CD4-positive, alpha-beta memory T cell (primary cell): ENCODE data around the gene THNSL1. TPM values are rescaled to one million over a fixed set of nuclear protein-coding genes. Genes with fewer than 3 reads are reported as not detected.
A peak's percentile ranks its signal among the peaks of the same experiment; 100 is the strongest.

Experiments used
- CTCF ChIA-PET: fragments of 350-600 bp; sonication (Branson Sonifier 250); formaldehyde crosslinking; loops from one replicate; lab custom pipeline; 2021; ENCODE audit warnings: inconsistent platforms; ENCODE audit not compliant: partially characterized antibody; lab: Charles Lee
- POLR2A ChIA-PET: fragments of 350-600 bp; sonication (Branson Sonifier 250); formaldehyde crosslinking; loops from one replicate; lab custom pipeline; 2021; ENCODE audit not compliant: partially characterized antibody; lab: Charles Lee
- DNase-seq, 5 donors: peaks; one replicate each; pipeline versions ENCODE4 v3.0.0 to v3.0.0-alpha.2; 2020 to 2022; ENCODE audit warnings: mixed read lengths in 1 of 5
- H3K27ac ChIP-seq: one replicate; pipeline ENCODE4 v1.7.0; 2013; ENCODE audit warnings: low read depth, low read length
- H3K27me3 ChIP-seq: 2 replicates; pipeline ENCODE4 v1.7.0; 2013; ENCODE audit warnings: mild to moderate bottlenecking, low read length, moderate library complexity; ENCODE audit not compliant: insufficient read depth
- H3K36me3 ChIP-seq: 2 replicates; pipeline ENCODE4 v1.7.0; 2013; ENCODE audit warnings: mild to moderate bottlenecking, low read length, moderate library complexity; ENCODE audit not compliant: insufficient read depth
- H3K4me1 ChIP-seq: 2 replicates; pipeline ENCODE4 v1.7.0; 2013; ENCODE audit warnings: mild to moderate bottlenecking, low read length, moderate library complexity; ENCODE audit not compliant: insufficient read depth
- H3K4me3 ChIP-seq, 2 donors: one replicate each; pipeline ENCODE4 v1.7.0; 2013; ENCODE audit warnings: low read length in 2 of 2, mild to moderate bottlenecking in 1 of 2
- H3K9me3 ChIP-seq, 2 donors: one replicate each; pipeline ENCODE4 v1.7.0; 2013; ENCODE audit warnings: low read length in 2 of 2, control low read depth in 1 of 2; ENCODE audit not compliant: control insufficient read depth in 1 of 2
- H3K27ac Mint-ChIP-seq, 7 donors: one replicate each; pipeline ENCODE4 v1.8.0; 2020 to 2021; ENCODE audit warnings: mixed read lengths in 7 of 7, mild to moderate bottlenecking in 6 of 7, inconsistent platforms in 3 of 7, moderate library complexity in 3 of 7
- H3K27me3 Mint-ChIP-seq, 2 donors: one replicate each; pipeline ENCODE4 v1.8.0; 2020 to 2021; ENCODE audit warnings: mixed read lengths in 2 of 2
- H3K36me3 Mint-ChIP-seq, 2 donors: one replicate each; pipeline ENCODE4 v1.8.0; 2020 to 2021; ENCODE audit warnings: mixed read lengths in 2 of 2, inconsistent platforms in 1 of 2, mild to moderate bottlenecking in 1 of 2
- H3K4me1 Mint-ChIP-seq, 4 donors: one replicate each; pipeline ENCODE4 v1.8.0; 2020 to 2021; ENCODE audit warnings: mixed read lengths in 4 of 4, mild to moderate bottlenecking in 1 of 4
- H3K4me3 Mint-ChIP-seq, 8 donors: one replicate each; pipeline ENCODE4 v1.8.0; 2020 to 2021; ENCODE audit warnings: mixed read lengths in 8 of 8, mild to moderate bottlenecking in 7 of 8, moderate library complexity in 6 of 8, inconsistent platforms in 3 of 8
- H3K9me3 Mint-ChIP-seq, 8 donors: one replicate each; pipeline ENCODE4 v1.8.0; 2020 to 2021; ENCODE audit warnings: mixed read lengths in 8 of 8, mild to moderate bottlenecking in 5 of 8, inconsistent platforms in 3 of 8, moderate library complexity in 1 of 8
- intact Hi-C: fragments of 100-400 bp; cut with micrococcal nuclease; formaldehyde crosslinking; loops from one replicate; pipeline ENCODE4 v1.15.1; 2023
- polyA plus RNA-seq, 2 donors: library from polyadenylated mRNA; unstranded; fragments of 300-500 nt; fragmentation: Illumina TruSeq; gene quantifications; one replicate each; pipeline ENCODE4 v1.2.3, GENCODE V29; 2021
- total RNA-seq, 2 experiments: library from RNA; stranded (reverse); gene quantifications; one replicate each; pipeline ENCODE4 v1.2.3, GENCODE V29; 2021

The THNSL1 gene
- total and polyA plus RNA-seq, 4 experiments from 2014 or later: 3.2 to 7.5 (median 7.0) TPM

DNA sequence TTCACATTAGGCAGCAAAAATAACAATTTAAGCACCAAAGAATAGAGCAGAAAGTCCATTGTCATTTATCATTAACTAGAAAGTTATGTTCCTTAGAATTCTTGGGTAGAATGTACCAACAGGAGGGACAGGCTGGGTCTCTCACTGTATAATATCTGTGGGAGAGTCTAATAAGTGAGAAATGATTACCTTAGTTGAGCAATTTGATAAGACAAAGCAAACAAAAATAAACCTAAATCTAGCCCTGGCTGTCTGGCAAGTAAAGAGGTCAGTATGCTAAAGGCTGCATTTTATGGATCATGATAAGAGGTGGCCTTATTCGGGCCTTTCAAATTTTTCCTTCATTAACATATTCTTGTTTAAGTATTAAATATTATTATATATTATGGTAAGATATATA, 35.6 kb downstream of the THNSL1 start:
- H3K4me3 ChIP-seq: no peak overlapping the region
- no peaks in the 10 kb centered on the region for H3K36me3 Mint-ChIP-seq
- no peak overlapping the region for H3K27ac Mint-ChIP-seq
- no peak overlapping the region for H3K4me3 Mint-ChIP-seq
- H3K9me3 ChIP-seq: no peaks in the 10 kb centered on the region
- H3K4me1 Mint-ChIP-seq: no peaks in the 10 kb centered on the region
- POLR2A ChIA-PET: no interaction called here
- H3K36me3 ChIP-seq: no peaks in the 10 kb centered on the region
- peaks cover 16 to 17% of the 10 kb centered on the region in 2 donors for H3K27me3 Mint-ChIP-seq
- peaks cover 0 to 4% (median 0%) of the 10 kb centered on the region in 8 donors for H3K9me3 Mint-ChIP-seq
- no peaks in the 10 kb centered on the region for H3K4me1 ChIP-seq
- intact Hi-C loops: no loop called here
- no peak overlapping the region for H3K27ac ChIP-seq
- no peaks in the 10 kb centered on the region for H3K27me3 ChIP-seq
- DNase-seq: no peak
- CTCF ChIA-PET: no interaction called here

DNA sequence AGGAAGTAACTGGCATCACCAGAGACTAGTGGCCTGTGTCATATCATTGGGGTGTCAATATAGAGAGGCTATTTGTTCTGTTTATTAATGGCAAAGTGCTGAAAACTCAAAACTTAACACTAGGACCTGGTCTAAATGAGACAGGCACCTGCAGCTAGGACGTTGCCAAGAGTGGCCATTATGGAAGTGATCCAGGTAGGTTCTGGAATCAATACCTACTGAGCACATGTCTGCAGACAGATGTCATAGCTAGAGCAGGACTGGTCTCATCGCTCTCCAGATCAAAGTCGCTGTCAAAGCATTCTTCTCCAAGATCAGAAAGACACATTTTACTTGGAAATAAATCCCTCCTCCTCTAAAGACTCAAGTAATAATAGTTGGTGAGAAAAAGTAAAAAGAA, 40.3 kb downstream of the THNSL1 start:
- CTCF ChIA-PET: no interaction called here
- H3K4me1 Mint-ChIP-seq: peaks cover 0 to 5% (median 2%) of the 10 kb centered on the region in 4 donors
- H3K4me3 Mint-ChIP-seq: no peak overlapping the region
- Histone ChIP-seq H3K27ac (no peak overlapping the region), H3K4me1 (no peaks in the 10 kb centered on the region), H3K4me3 (no peak overlapping the region), H3K9me3 (no peaks in the 10 kb centered on the region), H3K27me3 (no peaks in the 10 kb centered on the region), H3K36me3 (no peaks in the 10 kb centered on the region)
- H3K27me3 Mint-ChIP-seq: no peaks in the 10 kb centered on the region
- no peak for DNase-seq
- H3K9me3 Mint-ChIP-seq: no peaks in the 10 kb centered on the region
- POLR2A ChIA-PET: no interaction called here
- H3K27ac Mint-ChIP-seq: no peak overlapping the region
- H3K36me3 Mint-ChIP-seq: no peaks in the 10 kb centered on the region
- intact Hi-C loops: no loop called here

DNA sequence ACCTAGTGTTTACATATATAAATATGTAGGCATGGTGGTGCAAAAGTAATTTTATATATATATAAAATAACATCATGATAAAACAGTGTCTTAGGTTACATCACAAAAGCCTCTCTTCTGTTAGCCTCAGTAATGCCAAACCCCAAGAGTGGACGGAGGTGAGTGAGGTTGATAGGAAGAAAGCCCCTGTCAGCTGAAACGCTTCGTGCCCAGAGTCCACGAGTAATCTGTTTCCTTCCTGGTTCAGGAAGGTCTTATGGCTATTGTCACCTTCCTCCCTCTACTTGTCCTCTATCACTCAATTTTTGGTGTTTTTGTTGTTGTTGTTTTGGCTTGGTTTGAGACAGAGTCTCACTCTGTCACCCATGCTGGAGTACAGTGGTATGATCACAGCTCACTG, 41.5 kb downstream of the THNSL1 start:
- CTCF ChIA-PET: no interaction called here
- Histone ChIP-seq H3K9me3 (no peaks in the 10 kb centered on the region), H3K27me3 (no peaks in the 10 kb centered on the region), H3K4me3 (no peak overlapping the region), H3K27ac (no peak overlapping the region), H3K4me1 (peaks cover 8% of the 10 kb centered on the region), H3K36me3 (no peaks in the 10 kb centered on the region)
- intact Hi-C loops: no loop called here
- no peak for DNase-seq
- H3K4me1 Mint-ChIP-seq: peaks cover 5 to 16% (median 10%) of the 10 kb centered on the region in 4 donors
- H3K27me3 Mint-ChIP-seq: no peaks in the 10 kb centered on the region
- H3K4me3 Mint-ChIP-seq: no peak overlapping the region
- H3K27ac Mint-ChIP-seq: no peak overlapping the region
- no peaks in the 10 kb centered on the region for H3K36me3 Mint-ChIP-seq
- no peaks in the 10 kb centered on the region for H3K9me3 Mint-ChIP-seq
- POLR2A ChIA-PET: no interaction called here

DNA sequence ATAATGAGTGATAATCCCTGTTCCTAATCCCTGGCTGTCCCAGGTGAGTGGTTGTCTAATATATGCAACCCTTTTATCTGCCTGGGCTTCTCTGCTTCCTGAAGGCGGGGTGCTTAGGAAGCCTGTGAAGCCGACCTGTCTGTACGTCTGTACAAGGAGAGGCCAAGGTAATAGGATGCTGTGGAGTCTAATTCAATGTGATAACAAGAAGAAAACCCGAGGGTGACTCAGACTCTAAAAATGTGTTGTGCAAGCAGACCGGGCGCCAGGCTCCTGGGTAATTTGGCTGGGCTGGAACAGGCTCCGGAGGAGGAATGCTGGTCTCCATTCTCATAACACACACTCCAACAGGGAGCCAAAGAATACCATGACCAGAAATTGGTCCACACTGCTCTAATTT, 43.6 kb downstream of the THNSL1 start:
- peak overlapping the region in 2 of 7 donors; percentile 19 to 23 for H3K27ac Mint-ChIP-seq

DNA sequence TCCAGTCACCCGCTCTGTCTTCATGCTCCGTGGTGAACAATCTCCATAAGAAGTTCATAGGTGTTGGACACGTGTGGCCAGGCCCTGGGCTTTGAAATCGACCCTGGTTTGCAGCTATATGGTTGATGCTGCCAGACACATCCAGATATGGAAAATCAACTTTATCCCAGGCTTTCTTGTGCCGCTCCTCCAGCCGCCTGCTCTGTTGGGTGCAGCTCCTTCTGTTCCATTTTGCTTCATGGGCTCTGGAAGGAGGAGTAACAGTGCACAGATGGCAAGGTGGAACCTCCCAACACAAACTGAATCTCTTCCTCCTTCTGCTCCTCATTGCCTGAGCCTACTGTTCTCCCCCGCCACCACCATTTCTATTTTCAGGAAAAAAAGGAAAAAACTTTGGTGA, 44.7 kb downstream of the THNSL1 start:
- Histone ChIP-seq H3K36me3 (no peaks in the 10 kb centered on the region), H3K27ac (no peak overlapping the region), H3K9me3 (no peaks in the 10 kb centered on the region), H3K27me3 (no peaks in the 10 kb centered on the region), H3K4me1 (peaks cover 14% of the 10 kb centered on the region), H3K4me3 (no peak overlapping the region)
- ChIA-PET CTCF (no interaction called here), POLR2A (no interaction called here)
- intact Hi-C loops: no loop called here
- Mint-ChIP-seq H3K9me3 (no peaks in the 10 kb centered on the region), H3K27me3 (no peaks in the 10 kb centered on the region), H3K36me3 (no peaks in the 10 kb centered on the region), H3K4me1 (peaks cover 9 to 31% (median 17%) of the 10 kb centered on the region in 4 donors), H3K4me3 (no peak overlapping the region), H3K27ac (peak overlapping the region in 1 of 7 donors; percentile 17)
- DNase-seq: no peak

More for the DNA sequence above, 43.6 kb downstream of the THNSL1 start:
- ChIA-PET POLR2A (no interaction called here), CTCF (no interaction called here)
- no peaks in the 10 kb centered on the region for H3K36me3 ChIP-seq
- H3K4me1 ChIP-seq: peaks cover 14% of the 10 kb centered on the region
- H3K27me3 ChIP-seq: no peaks in the 10 kb centered on the region
- peaks cover 9 to 27% (median 17%) of the 10 kb centered on the region in 4 donors for H3K4me1 Mint-ChIP-seq
- H3K27ac ChIP-seq: no peak overlapping the region
- no peak for DNase-seq
- no peaks in the 10 kb centered on the region for H3K36me3 Mint-ChIP-seq
- H3K4me3 ChIP-seq: no peak overlapping the region
- H3K9me3 ChIP-seq: no peaks in the 10 kb centered on the region
- intact Hi-C loops: no loop called here
- no peak overlapping the region for H3K4me3 Mint-ChIP-seq
- no peaks in the 10 kb centered on the region for H3K27me3 Mint-ChIP-seq
- H3K9me3 Mint-ChIP-seq: no peaks in the 10 kb centered on the region

DNA sequence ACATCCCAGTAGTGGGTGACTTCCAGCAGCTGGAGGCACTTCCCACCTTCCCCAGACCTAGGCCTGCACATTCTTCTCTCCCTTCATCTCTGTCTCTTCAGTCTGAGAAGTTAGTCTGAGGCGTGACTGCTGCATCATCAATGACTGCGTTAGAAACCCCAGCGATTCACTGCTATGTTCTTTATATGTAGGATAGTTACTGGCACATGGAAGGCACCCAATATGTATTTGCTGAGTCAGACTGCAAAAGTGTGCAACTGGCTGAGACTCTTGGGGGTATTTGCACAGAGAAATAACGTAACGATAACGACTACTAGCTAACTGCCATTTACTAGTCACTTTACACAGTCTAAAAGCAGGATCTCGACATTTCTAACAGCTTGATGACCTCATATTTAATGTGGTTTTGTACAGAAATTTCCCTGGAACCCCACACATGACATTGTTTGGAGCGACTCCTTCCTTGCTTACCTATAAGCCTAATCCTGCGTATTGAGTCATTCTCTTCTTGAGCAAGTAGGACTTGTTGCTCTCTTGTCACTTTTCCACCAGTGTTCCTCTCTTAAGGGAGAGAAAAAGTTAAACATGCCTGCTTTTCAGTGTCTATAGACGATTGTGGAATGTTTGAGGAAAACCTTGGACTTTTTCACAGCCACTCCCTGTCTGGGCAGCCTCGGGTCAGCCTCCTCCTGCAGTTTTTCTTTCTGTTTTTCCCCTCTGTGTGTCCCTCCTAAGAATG, 45.5 kb downstream of the THNSL1 start:
- Mint-ChIP-seq H3K4me3 (peak overlapping the region in 7 of 8 donors; percentile 7 to 77 (median 63)), H3K27me3 (no peaks in the 10 kb centered on the region), H3K4me1 (peaks cover 9 to 31% (median 17%) of the 10 kb centered on the region in 4 donors), H3K27ac (peak overlapping the region; percentile 67 to 94 (median 80)), H3K9me3 (no peaks in the 10 kb centered on the region), H3K36me3 (no peaks in the 10 kb centered on the region)
- no peaks in the 10 kb centered on the region for H3K27me3 ChIP-seq
- DNase-seq: no peak
- intact Hi-C loops: loop anchor here (1.0 kb wide), 1 partner anchor 46 kb away; the partner anchor contains the start of genes ENKUR and THNSL1
- ChIA-PET POLR2A (interaction anchor here (0.6 kb wide), 1 partner anchor 440 kb away, joined by 3 read pairs; no protein-coding TSS in a partner anchor), CTCF (no interaction called here)
- no peaks in the 10 kb centered on the region for H3K36me3 ChIP-seq
- no peaks in the 10 kb centered on the region for H3K9me3 ChIP-seq
- no peak overlapping the region for H3K27ac ChIP-seq
- peaks cover 14% of the 10 kb centered on the region for H3K4me1 ChIP-seq
- no peak overlapping the region for H3K4me3 ChIP-seq

DNA sequence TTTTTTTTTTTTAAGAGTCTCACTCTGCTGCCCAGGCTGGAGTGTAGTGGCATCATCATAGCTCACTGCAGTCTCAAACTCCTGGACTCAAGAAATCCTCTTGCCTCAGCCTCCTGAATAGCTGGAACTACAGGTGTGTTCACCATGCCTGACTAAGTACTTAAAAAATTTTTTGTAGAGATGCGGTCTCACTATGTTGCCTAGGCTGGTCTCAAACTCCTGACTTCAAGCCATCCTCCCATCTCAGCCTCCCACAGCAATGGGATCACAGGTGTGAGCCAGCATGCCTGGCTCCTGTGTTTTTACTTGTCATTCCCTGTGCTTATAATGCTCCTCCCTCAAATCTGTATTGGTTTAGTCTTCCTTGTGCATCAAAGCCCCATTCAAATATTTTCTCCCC, 46.7 kb downstream of the THNSL1 start:
- Histone ChIP-seq H3K36me3 (no peaks in the 10 kb centered on the region), H3K4me3 (no peak overlapping the region), H3K27ac (no peak overlapping the region), H3K27me3 (no peaks in the 10 kb centered on the region), H3K9me3 (no peaks in the 10 kb centered on the region), H3K4me1 (peaks cover 14% of the 10 kb centered on the region)
- DNase-seq: no peak
- ChIA-PET CTCF (no interaction called here), POLR2A (no interaction called here)
- intact Hi-C loops: no loop called here
- peak overlapping the region in 3 of 8 donors; percentile 10 to 47 (median 40) for H3K4me3 Mint-ChIP-seq
- peaks cover 9 to 31% (median 17%) of the 10 kb centered on the region in 4 donors for H3K4me1 Mint-ChIP-seq
- H3K9me3 Mint-ChIP-seq: no peaks in the 10 kb centered on the region
- peak overlapping the region in 4 of 7 donors; percentile 5 to 80 (median 63) for H3K27ac Mint-ChIP-seq
- no peaks in the 10 kb centered on the region for H3K36me3 Mint-ChIP-seq
- H3K27me3 Mint-ChIP-seq: no peaks in the 10 kb centered on the region
